A549 (cell line): ENCODE measurements around the gene NPAS1.

Experiments
- BHLHE40 ChIP-seq: IDR thresholded peaks from 2 replicates; pipeline ENCODE4 v1.6.1; 2012; ENCODE audit warnings: low read depth, low read length, inconsistent platforms
- CHD2 ChIP-seq: fragments of 150-350 bp; IDR thresholded peaks from 2 replicates; pipeline ENCODE4 v1.6.1; 2014; ENCODE audit warnings: low read length; ENCODE audit not compliant: partially characterized antibody
- JUN ChIP-seq, 2 experiments: fragments of >200 bp; sonication (Bioruptor Twin); formaldehyde crosslinking; IDR thresholded peaks; 2 replicates in 1 of 2; 3 replicates in 1 of 2; pipeline ENCODE4 v1.6.1; 2016 to 2017
- MAFK ChIP-seq: fragments of 450-650 bp; IDR thresholded peaks from 2 replicates; pipeline ENCODE4 v1.6.1; 2014; ENCODE audit not compliant: partially characterized antibody
- MAZ ChIP-seq: fragments of 150-350 bp; IDR thresholded peaks from 2 replicates; pipeline ENCODE4 v1.6.1; 2014; ENCODE audit warnings: antibody characterized with exemption, low read depth, low read length, borderline replicate concordance
- MYC ChIP-seq: IDR thresholded peaks from 2 replicates; pipeline ENCODE4 v1.6.1; 2012; ENCODE audit warnings: mild to moderate bottlenecking, inconsistent platforms, low read length, improper control_type of control experiment, borderline replicate concordance
- NPAS2 ChIP-seq: fragments of 250-450 bp; sonication (Bioruptor Pico); IDR thresholded peaks from 2 replicates; pipeline ENCODE4 v1.8.0; 2022; ENCODE audit warnings: mild to moderate bottlenecking, moderate library complexity, borderline replicate concordance
- POLR2A ChIP-seq: IDR thresholded peaks from 2 replicates; pipeline ENCODE4 v1.6.1; 2012; ENCODE audit warnings: mild to moderate bottlenecking, low read length
- TF ChIP-seq, protein P1 (sequence below): fragments of >200 bp; sonication (Bioruptor Twin); formaldehyde crosslinking; IDR thresholded peaks from 3 replicates; pipeline ENCODE4 v1.5.1; 2016
- TF ChIP-seq, protein P2 (sequence below): IDR thresholded peaks from 2 replicates; pipeline ENCODE4 v1.6.1; 2012

DNA sequence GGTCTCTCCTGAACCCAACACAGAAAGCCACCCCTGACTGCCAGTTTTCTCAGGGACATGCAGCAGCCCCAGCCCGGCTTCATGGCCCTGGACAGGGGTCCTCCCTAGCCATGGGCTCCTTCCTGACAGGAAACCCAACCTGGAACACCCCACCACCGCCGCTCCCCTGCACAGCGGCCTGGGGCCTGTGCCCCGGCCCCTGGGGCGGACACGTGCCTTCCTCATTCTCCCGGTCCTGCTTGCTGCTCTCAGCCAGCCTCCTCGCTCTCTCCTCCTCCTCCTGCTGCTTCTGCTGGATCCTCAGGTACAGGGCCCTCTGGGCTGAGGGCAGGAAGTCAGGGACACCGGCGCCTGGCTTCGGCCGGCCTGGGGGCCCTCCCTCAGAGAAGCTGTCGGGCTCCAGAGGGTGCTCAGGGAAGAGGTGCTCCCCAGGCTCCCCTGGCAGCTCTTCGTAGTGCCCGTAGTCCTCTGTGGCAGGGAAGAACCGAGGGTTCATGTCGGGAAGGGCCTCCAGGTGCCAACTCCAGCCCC, 49.3 kb downstream of the NPAS1 start:
- TF ChIP-seq, protein P1, sequence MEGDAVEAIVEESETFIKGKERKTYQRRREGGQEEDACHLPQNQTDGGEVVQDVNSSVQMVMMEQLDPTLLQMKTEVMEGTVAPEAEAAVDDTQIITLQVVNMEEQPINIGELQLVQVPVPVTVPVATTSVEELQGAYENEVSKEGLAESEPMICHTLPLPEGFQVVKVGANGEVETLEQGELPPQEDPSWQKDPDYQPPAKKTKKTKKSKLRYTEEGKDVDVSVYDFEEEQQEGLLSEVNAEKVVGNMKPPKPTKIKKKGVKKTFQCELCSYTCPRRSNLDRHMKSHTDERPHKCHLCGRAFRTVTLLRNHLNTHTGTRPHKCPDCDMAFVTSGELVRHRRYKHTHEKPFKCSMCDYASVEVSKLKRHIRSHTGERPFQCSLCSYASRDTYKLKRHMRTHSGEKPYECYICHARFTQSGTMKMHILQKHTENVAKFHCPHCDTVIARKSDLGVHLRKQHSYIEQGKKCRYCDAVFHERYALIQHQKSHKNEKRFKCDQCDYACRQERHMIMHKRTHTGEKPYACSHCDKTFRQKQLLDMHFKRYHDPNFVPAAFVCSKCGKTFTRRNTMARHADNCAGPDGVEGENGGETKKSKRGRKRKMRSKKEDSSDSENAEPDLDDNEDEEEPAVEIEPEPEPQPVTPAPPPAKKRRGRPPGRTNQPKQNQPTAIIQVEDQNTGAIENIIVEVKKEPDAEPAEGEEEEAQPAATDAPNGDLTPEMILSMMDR, result no peak
- TF ChIP-seq, protein P2, sequence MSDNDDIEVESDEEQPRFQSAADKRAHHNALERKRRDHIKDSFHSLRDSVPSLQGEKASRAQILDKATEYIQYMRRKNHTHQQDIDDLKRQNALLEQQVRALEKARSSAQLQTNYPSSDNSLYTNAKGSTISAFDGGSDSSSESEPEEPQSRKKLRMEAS, result no peak
- no peak for TF ChIP-seq BHLHE40
- TF ChIP-seq POLR2A, result no peak
- no peak for TF ChIP-seq CHD2
- no peak for TF ChIP-seq JUN (IDR thresholded peaks at IDR 0.05)
- TF ChIP-seq MYC, result no peak
- no peak for TF ChIP-seq MAZ
- TF ChIP-seq MAFK, result no peak
- no peak for TF ChIP-seq NPAS2 (CRISPR knock-in tag)
